ENCODE results near the gene CST3. TPM values are rescaled to one million over a fixed set of nuclear protein-coding genes. Genes with fewer than 3 reads are reported as not detected.

The CST3 gene
- total RNA-seq, 2 experiments from 2014 or later: 21.8 to 24.2 TPM

DNA sequence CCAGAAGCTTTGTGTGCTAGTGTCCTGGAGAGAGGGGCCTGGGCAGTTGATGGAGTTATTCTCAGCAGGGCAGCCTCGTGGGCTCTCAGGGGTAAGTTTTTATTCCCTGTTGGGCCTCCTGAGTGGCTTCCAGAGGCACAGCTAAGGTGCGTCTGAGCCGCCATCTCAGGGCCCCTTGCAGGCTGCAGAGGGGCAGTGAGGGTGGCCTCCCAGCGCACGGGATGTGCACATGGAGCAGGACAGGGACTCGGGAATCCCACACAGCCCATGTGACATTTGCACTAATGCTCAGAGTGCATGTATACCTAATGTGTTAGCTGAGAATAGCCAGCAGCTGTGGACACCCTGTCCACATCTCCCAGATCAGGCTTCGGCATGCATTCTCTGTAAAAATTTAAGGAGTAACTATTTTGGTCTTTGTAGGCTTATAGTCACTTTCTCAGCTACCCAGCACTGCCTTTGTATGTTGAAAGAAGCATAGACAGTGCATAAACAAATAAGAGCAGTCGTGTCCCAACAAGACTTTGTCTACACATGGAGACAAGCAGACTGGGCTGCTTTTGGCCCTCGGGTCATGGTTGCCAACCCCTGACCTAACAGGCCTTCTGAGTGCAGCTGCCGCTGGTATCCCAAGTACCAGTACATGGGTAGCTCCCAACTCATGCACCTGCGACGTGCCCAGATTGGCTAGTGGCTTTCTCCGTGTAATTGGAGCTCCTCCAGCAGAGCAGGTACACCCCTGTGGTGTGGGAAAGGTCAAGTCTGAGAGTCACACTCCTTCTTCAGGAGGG lies 50.8 kb downstream of the CST3 start:
- H3K36me3 Mint-ChIP-seq (ENCODE audit: low read depth): no peaks in the 10 kb centered on the region
- H3K9me3 Mint-ChIP-seq: no peaks in the 10 kb centered on the region
- Histone ChIP-seq H3K36me3 (ENCODE audit: insufficient read depth, low read length) (no peaks in the 10 kb centered on the region), H3K27ac (ENCODE audit: low read depth in 1 of 2, low read length in 2 of 2) (no peak overlapping the region), H3K4me3 (ENCODE audit: low read length) (no peak overlapping the region), H3K27me3 (ENCODE audit: control insufficient read depth in 1 of 2, insufficient read depth in 2 of 2, low read length in 2 of 2) (peaks cover 5 to 17% of the 10 kb centered on the region in 2 experiments), H3K4me1 (ENCODE audit: insufficient read depth, low read length) (no peaks in the 10 kb centered on the region), H3K9me3 (ENCODE audit: control insufficient read depth in 1 of 2, insufficient read depth in 1 of 2, low read length in 2 of 2) (peaks cover 0 to 10% of the 10 kb centered on the region in 2 experiments)
- H3K27ac Mint-ChIP-seq: no peak overlapping the region
- ChIA-PET POLR2A (no interaction called here), CTCF (no interaction called here)
- peaks cover 17% of the 10 kb centered on the region for H3K27me3 Mint-ChIP-seq
- H3K4me1 Mint-ChIP-seq (ENCODE audit: low read depth): no peaks in the 10 kb centered on the region
- intact Hi-C loops (cut with DNase I, micrococcal nuclease): loop anchor here in 1 of 2 experiments (10.0 kb wide), 1 partner anchor 58 kb away; no protein-coding TSS in a partner anchor
- H3K4me3 Mint-ChIP-seq: no peak overlapping the region
- DNase-seq (no peak), ATAC-seq (ENCODE audit: poor library complexity) (no peak)
- TF ChIP-seq, protein P1, sequence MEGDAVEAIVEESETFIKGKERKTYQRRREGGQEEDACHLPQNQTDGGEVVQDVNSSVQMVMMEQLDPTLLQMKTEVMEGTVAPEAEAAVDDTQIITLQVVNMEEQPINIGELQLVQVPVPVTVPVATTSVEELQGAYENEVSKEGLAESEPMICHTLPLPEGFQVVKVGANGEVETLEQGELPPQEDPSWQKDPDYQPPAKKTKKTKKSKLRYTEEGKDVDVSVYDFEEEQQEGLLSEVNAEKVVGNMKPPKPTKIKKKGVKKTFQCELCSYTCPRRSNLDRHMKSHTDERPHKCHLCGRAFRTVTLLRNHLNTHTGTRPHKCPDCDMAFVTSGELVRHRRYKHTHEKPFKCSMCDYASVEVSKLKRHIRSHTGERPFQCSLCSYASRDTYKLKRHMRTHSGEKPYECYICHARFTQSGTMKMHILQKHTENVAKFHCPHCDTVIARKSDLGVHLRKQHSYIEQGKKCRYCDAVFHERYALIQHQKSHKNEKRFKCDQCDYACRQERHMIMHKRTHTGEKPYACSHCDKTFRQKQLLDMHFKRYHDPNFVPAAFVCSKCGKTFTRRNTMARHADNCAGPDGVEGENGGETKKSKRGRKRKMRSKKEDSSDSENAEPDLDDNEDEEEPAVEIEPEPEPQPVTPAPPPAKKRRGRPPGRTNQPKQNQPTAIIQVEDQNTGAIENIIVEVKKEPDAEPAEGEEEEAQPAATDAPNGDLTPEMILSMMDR (IDR thresholded peaks at IDR 0.05): no peak

DNA sequence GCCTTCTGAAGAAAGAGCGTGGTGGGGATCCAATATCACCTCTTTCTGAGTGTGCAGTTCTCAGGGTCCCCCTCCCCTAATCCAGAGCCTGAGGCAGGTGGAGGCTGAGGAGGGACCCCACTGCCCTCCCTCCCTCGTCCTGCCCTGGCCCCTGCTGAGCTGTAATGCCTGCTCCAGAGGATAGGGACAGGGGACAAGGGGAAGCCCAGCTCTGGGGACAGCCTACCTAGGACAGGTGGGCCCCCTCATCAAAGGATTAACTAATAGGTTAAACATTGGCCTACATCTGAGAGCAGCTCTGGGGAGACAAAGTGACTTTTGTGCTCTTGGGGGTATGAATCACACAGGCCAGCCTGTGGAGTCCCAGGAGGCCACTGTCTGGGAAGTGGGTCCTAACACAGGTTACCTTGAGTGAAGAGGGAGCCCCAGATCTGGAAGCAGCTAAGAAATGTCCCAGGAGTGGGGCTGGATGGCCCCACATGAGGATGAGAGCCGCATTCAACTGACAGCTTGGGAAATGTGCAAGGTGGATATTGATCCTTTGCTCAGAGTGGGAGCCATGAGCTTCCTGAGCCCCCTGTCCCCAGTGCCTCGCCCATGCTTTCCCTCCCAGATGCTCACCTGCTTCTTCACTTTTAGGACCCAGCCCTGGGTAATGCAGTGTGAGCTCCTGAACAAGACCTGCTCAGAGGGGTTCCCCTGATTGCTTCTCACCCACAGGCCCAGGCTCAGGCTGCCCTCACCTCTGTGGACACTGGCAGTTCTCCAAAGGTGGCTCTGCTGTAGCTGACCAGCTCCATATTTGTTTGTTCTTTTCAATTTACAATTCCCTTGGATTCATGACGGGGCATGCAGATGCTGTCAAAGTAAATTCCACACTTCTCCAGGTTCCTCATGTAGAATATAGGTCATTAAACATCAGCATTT lies 51.7 kb downstream of the CST3 start:
- Histone ChIP-seq H3K27ac (ENCODE audit: low read depth in 1 of 2, low read length in 2 of 2) (no peak overlapping the region), H3K4me1 (ENCODE audit: insufficient read depth, low read length) (no peaks in the 10 kb centered on the region), H3K4me3 (ENCODE audit: low read length) (no peak overlapping the region), H3K36me3 (ENCODE audit: insufficient read depth, low read length) (no peaks in the 10 kb centered on the region), H3K9me3 (ENCODE audit: control insufficient read depth in 1 of 2, insufficient read depth in 1 of 2, low read length in 2 of 2) (peaks cover 0 to 10% of the 10 kb centered on the region in 2 experiments), H3K27me3 (ENCODE audit: control insufficient read depth in 1 of 2, insufficient read depth in 2 of 2, low read length in 2 of 2) (peaks cover 5 to 17% of the 10 kb centered on the region in 2 experiments)
- peaks cover 21% of the 10 kb centered on the region for H3K27me3 Mint-ChIP-seq
- TF ChIP-seq, protein P1 (IDR thresholded peaks at IDR 0.05): no peak
- ChIA-PET POLR2A (no interaction called here), CTCF (no interaction called here)
- no peak overlapping the region for H3K4me3 Mint-ChIP-seq
- no peaks in the 10 kb centered on the region for H3K4me1 Mint-ChIP-seq (ENCODE audit: low read depth)
- no peaks in the 10 kb centered on the region for H3K9me3 Mint-ChIP-seq
- H3K27ac Mint-ChIP-seq: no peak overlapping the region
- intact Hi-C loops (cut with DNase I, micrococcal nuclease): loop anchor here in 1 of 2 experiments (10.0 kb wide), 1 partner anchor 59 kb away; no protein-coding TSS in a partner anchor
- DNase-seq (no peak), ATAC-seq (ENCODE audit: poor library complexity) (no peak)
- no peaks in the 10 kb centered on the region for H3K36me3 Mint-ChIP-seq (ENCODE audit: low read depth)

DNA sequence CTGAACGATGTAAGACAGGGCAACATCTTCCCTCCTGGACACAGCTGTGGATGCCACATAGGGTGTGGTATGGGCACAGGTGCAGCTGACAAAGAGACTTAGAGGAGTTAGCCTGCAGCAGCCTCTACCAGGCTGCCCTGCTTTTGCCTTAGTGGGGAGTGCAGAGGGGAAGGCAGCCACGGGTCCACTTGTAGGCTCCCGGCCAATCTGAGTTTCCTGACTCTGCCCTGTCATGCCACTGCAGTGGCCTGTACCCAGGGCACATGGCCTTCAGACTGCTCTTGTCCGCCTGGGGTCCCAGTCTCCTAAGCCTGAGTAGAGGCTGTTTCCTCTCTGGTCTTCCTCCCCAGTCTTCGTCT lies 52.3 kb downstream of the CST3 start:
- TF ChIP-seq, protein P1 (IDR thresholded peaks at IDR 0.05): no peak
- Mint-ChIP-seq H3K27ac (no peak overlapping the region), H3K4me1 (ENCODE audit: low read depth) (no peaks in the 10 kb centered on the region), H3K4me3 (no peak overlapping the region), H3K36me3 (ENCODE audit: low read depth) (no peaks in the 10 kb centered on the region), H3K27me3 (peaks cover 24% of the 10 kb centered on the region), H3K9me3 (no peaks in the 10 kb centered on the region)
- H3K27me3 ChIP-seq (ENCODE audit: control insufficient read depth in 1 of 2, insufficient read depth in 2 of 2, low read length in 2 of 2): peaks cover 5 to 17% of the 10 kb centered on the region in 2 experiments
- H3K4me1 ChIP-seq (ENCODE audit: insufficient read depth, low read length): no peaks in the 10 kb centered on the region
- no peaks in the 10 kb centered on the region for H3K36me3 ChIP-seq (ENCODE audit: insufficient read depth, low read length)
- no peak for ATAC-seq (ENCODE audit: poor library complexity)
- H3K27ac ChIP-seq (ENCODE audit: low read depth in 1 of 2, low read length in 2 of 2): no peak overlapping the region
- POLR2A ChIA-PET: no interaction called here
- H3K9me3 ChIP-seq (ENCODE audit: control insufficient read depth in 1 of 2, insufficient read depth in 1 of 2, low read length in 2 of 2): peaks cover 0 to 10% of the 10 kb centered on the region in 2 experiments
- intact Hi-C loops (cut with DNase I, micrococcal nuclease): loop anchor here in 1 of 2 experiments (10.0 kb wide), 1 partner anchor 59 kb away; no protein-coding TSS in a partner anchor
- DNase-seq: no peak
- CTCF ChIA-PET: no interaction called here
- H3K4me3 ChIP-seq (ENCODE audit: low read length): no peak overlapping the region
